Measurements from ENCODE around the gene RBFOX1.
"Not testable (repeated sequence)": the region's sequence is repeated elsewhere in the genome, so short reads cannot be mapped to it uniquely, and the experiment has no call there.

Gene RBFOX1

GRCh38 chr16:7482596-7483290 is 150.1 kb downstream of the RBFOX1 start:
- DNase-seq, result no peak

GRCh38 chr16:7487574-7488323 is 155.1 kb downstream of the RBFOX1 start:
- no peak for DNase-seq

GRCh38 chr16:7492122-7492521 is 159.5 kb downstream of the RBFOX1 start:
- no peak for DNase-seq

- DNase-seq, result no peak
Measured at GRCh38 chr16:7493133-7493532, 160.5 kb downstream of the RBFOX1 start.

- DNase-seq, result no peak
Measured at GRCh38 chr16:7497691-7498090, 165.0 kb downstream of the RBFOX1 start.

GRCh38 chr16:7501868-7502267 is 169.2 kb downstream of the RBFOX1 start:
- DNase-seq, result no peak

GRCh38 chr16:7502591-7503157 is 170.0 kb downstream of the RBFOX1 start:
- DNase-seq, result not testable (repeated sequence)

- DNase-seq, result no peak
Measured at GRCh38 chr16:7503666-7504065, 171.0 kb downstream of the RBFOX1 start.

GRCh38 chr16:7504844-7505243 is 172.2 kb downstream of the RBFOX1 start:
- DNase-seq, result no peak

- no peak for DNase-seq
Measured at GRCh38 chr16:7505495-7505894, 172.8 kb downstream of the RBFOX1 start.

GRCh38 chr16:7506363-7506762 is 173.7 kb downstream of the RBFOX1 start:
- no peak for DNase-seq

GRCh38 chr16:7508656-7509055 is 176.0 kb downstream of the RBFOX1 start:
- DNase-seq, result no peak

GRCh38 chr16:7509963-7510601 is 177.4 kb downstream of the RBFOX1 start:
- no peak for DNase-seq

GRCh38 chr16:7511549-7512260 is 179.1 kb downstream of the RBFOX1 start:
- DNase-seq, result no peak

- DNase-seq, result no peak
Measured at GRCh38 chr16:7512503-7512902, 179.9 kb downstream of the RBFOX1 start.

GRCh38 chr16:7513429-7513828 is 180.8 kb downstream of the RBFOX1 start:
- DNase-seq, result no peak

GRCh38 chr16:7515543-7515942 is 182.9 kb downstream of the RBFOX1 start:
- no peak for DNase-seq

- DNase-seq, result no peak
Measured at GRCh38 chr16:7517496-7517895, 184.9 kb downstream of the RBFOX1 start.

- no peak for DNase-seq
Measured at GRCh38 chr16:7518158-7518557, 185.5 kb downstream of the RBFOX1 start.

- no peak for DNase-seq
Measured at GRCh38 chr16:7521834-7522233, 189.2 kb downstream of the RBFOX1 start.

- DNase-seq, result no peak
Measured at GRCh38 chr16:7524419-7524818, 191.8 kb downstream of the RBFOX1 start.

GRCh38 chr16:7526736-7527135 is 194.1 kb downstream of the RBFOX1 start:
- no peak for DNase-seq

- DNase-seq, result no peak
Measured at GRCh38 chr16:7532534-7532933, 199.9 kb downstream of the RBFOX1 start.

Data from central memory CD4-positive, alpha-beta T cell (primary cell).